GM12801 (cell line): ENCODE measurements around the gene RGS6.

Source experiments
- TF ChIP-seq, protein P1 (sequence below): IDR thresholded peaks from one replicate; pipeline ENCODE4 v1.5.1; 2011; ENCODE audit warnings: control low read depth; ENCODE audit not compliant: insufficient read length; ENCODE audit errors: extremely low read depth

The RGS6 gene

DNA sequence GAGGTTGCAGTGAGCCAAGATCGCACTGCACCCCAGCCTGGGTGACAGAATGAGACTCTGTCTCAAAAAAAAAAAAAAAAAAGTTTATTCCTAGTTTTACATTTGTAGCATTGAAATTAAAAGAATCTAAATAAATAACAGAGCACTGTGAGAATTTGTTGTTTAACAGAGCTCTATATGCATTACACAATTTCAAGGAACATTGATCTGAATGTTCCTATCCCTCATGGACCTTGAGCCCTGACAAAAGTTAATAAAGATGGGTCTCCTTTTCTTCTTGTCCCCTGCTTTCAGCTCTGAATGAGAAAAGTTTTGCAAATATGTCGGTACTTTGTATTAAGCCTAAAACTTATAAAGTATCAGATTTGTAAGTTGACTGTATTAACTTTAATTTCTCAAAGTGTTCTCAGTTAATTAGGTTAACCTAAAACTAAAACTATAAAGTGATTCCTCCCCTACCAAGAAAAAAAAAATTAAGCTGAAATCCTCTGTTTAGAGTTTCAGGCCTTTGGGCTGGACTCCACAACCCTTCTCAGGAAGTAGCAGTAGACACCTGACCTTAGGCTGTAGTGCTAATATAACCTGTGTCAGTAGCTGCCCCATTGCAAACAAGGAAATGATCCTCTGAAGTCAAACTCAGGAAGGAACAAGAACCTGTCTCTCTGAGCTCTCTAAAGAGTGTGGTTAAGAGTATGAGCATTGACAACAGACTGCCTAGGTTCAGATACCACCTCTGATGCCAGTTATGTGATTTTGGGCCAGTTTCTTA is 484.0 kb downstream of the RGS6 start:
- TF ChIP-seq, protein P1, sequence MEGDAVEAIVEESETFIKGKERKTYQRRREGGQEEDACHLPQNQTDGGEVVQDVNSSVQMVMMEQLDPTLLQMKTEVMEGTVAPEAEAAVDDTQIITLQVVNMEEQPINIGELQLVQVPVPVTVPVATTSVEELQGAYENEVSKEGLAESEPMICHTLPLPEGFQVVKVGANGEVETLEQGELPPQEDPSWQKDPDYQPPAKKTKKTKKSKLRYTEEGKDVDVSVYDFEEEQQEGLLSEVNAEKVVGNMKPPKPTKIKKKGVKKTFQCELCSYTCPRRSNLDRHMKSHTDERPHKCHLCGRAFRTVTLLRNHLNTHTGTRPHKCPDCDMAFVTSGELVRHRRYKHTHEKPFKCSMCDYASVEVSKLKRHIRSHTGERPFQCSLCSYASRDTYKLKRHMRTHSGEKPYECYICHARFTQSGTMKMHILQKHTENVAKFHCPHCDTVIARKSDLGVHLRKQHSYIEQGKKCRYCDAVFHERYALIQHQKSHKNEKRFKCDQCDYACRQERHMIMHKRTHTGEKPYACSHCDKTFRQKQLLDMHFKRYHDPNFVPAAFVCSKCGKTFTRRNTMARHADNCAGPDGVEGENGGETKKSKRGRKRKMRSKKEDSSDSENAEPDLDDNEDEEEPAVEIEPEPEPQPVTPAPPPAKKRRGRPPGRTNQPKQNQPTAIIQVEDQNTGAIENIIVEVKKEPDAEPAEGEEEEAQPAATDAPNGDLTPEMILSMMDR = no peak

DNA sequence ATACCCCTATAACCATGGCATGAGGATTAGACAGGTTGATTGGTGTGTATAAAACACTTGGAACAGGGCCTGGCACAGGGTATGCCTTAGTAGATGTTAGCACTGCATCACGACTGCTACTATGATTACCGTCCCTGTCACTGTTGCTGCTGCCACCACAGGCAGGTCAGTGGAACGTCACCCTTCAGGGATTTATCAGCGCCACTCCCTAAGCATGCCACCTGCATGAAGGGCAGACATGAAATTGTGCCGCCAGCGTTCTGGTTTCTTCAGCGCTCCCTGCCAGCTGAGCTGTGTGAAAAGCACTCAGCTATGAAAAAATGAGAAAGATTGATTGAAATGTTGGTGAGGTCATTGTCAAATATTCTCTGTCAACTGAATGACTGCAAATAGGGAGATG is 484.7 kb downstream of the RGS6 start:
- TF ChIP-seq, protein P1 = no peak

DNA sequence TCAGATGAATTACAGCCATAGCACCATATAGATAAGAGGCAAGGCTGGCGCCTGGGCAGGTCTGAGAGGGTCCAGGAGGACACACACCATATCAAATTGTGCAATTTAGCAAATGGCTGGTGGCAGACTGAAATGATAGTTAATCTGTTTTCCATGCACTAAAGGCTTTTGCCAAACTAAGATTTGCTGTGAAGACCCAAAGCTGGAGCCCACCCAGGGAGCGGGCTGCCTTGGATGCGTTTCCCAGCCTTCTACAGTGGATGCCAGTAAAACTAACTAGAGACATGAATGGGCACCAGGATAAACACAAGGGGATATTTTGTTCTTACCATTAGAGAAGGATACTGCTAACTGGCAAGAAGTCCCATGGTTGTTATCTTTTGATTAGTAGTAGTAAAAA is 486.6 kb downstream of the RGS6 start:
- TF ChIP-seq, protein P1 = no peak

DNA sequence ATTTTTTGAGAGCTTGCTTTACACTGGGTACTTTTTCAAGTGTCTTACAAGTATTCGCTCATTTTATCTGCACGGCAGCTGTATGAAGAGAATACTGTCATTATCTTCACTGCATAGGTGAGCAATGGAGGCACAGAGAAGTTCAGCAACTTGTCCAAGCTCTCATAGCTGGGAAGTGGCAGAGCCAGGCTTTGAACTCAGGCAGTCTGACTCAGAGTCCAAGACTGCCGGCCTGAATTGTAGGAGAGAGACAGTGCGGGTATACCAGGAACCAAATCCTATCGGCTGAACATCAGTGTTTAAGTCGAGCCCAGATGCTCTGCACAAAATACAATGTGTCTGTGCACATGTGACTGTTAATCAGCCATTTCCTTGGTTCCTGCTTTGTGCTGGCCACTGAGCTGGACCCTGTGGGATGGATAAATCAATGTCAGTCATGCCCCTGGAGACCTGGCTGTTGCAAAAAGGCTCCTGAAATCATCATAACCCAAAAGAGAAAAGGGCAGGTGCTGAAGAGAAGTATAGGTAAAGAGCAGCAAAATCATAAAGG is 487.1 kb downstream of the RGS6 start:
- TF ChIP-seq, protein P1 = no peak

DNA sequence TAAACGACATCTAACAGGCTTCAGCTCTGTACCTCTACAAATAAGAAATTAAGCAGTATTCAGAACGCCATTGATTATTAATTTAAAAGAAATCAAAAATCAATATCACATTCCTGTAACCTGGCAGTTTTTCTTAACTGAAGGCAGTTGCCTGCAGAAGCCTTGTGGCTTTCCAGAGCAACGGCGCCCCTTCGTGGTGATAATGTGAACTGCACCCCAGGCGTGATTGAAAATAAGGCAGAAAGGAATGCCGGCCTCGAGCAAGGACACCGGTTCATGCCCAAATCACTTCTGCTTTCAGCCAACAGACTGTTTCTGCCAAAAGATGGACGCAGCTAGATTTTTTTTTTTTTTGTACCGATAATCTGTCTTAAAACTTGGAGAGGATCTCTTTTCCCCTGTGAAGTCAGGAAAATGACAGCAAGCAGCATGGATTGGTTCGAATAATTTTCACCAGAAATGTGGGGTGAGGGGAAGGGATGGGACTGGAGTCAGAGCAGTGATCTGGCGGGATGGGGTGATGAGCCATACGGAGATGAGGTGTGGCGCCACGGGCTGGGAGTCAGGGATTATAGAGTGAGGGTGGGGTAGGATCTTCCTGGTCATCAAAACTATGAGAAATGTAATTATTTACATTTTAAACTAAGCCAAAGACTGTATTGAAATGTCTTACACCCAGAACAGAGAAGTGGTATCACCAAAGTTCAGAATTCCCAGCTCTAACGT is 488.7 kb downstream of the RGS6 start:
- TF ChIP-seq, protein P1 = peak; percentile 57

DNA sequence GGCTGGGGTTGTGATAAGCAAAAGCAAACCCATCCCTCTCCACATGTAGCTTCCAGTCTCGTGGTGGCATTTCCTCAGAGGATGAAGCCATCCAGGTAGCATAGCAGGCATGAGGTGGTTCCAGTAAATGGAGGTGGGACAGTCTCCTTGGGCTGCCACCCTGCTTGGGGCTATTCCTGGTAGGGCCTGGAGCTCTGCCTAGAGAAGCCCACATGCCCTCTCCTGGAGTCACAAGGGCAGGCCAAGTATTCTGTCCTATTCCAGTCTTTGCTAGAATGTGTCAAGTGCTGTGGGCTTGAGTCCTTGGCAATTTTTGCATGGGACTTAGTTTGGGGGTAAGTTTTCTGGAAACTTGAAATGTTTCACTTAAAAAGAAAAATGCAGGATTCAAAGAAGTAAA is 491.7 kb downstream of the RGS6 start:
- TF ChIP-seq, protein P1 = no peak

DNA sequence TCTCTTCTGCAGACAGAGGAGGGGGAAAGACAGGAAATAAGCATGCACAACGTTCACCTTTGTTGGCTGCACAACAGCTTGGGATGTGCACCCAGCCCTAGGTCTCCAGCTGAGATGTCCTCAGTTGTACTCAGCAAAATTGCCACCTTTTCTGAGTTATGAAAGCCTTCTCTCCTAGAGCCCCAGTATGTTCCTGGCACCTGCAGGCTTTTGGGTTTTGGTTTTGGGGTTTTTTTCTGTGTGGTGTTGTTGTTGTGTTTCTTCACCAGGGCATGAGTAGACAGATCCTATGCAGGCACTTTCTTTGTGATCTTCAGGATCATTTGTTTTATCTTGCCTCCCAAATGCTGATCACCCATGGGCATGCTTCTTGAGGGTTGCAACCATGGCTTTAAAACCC is 498.2 kb downstream of the RGS6 start:
- TF ChIP-seq, protein P1 = no peak
